Pancreas (tissue), 10 donors: ENCODE results near the gene NDUFS1. TPM values are rescaled to one million over a fixed set of nuclear protein-coding genes. Genes with fewer than 3 reads are reported as not detected.
"Not testable (repeated sequence)": the region's sequence is repeated elsewhere in the genome, so short reads cannot be mapped to it uniquely, and the experiment has no call there.

Experiments
- ATAC-seq, 4 donors: fragments of 200-7000 bp; cut with Tn5 transposase; one replicate each; pipeline versions ENCODE4 v1.8.0 to v1.9.1; 2020; ENCODE audit warnings: mild to moderate bottlenecking in 4 of 4, moderate library complexity in 4 of 4
- DNase-seq, 6 donors: peaks; one replicate each; pipeline ENCODE4 v3.0.0-alpha.2; 2020
- FAIRE-seq: peaks from 2 replicates; lab custom pipeline; 2012; peaks lifted over from hg19 to GRCh38; lab: Jason Lieb, UNC
- H3K27ac ChIP-seq, 4 donors: fragments of 200-600 bp; sonication (generic); 1 replicate in 3 of 4; 2 replicates in 1 of 4; pipeline versions ENCODE4 v1.5.0 to v1.8.0; 2020
- H3K27me3 ChIP-seq, 4 donors: fragments of 200-600 bp; one replicate each; pipeline ENCODE4 v1.8.0; 2021
- H3K36me3 ChIP-seq, 3 donors: fragments of 200-600 bp; sonication (generic) in 1 of 3; one replicate each; pipeline versions ENCODE4 v1.5.0 to v1.8.0; 2020 to 2021
- H3K4me1 ChIP-seq, 3 donors: fragments of 200-600 bp; one replicate each; pipeline ENCODE4 v1.8.0; 2021
- H3K4me3 ChIP-seq, 4 donors: fragments of 200-600 bp; sonication (generic) in 2 of 4; one replicate each; pipeline versions ENCODE4 v1.5.0 to v1.8.0; 2020 to 2021
- H3K9me3 ChIP-seq, 4 donors: fragments of 200-600 bp; one replicate each; pipeline ENCODE4 v1.8.0; 2021
- CTCF ChIP-seq, 4 donors: fragments of 200-600 bp; sonication (generic) in 3 of 4; IDR thresholded peaks; one replicate each; pipeline versions ENCODE4 v1.5.0 to v1.8.0; 2021; ENCODE audit warnings: antibody characterized with exemption in 4 of 4
- WGBS, 2 donors: extraction: QIAGEN DNeasy Blood & Tissue Kit; methylation state at CpG; one replicate each; pipeline ENCODE4 v1.1.7; 2013; 5-methylcytosine and 5-hydroxymethylcytosine counted together
- intact Hi-C, 3 donors: fragments of 100-400 bp; cut with DNase I; formaldehyde crosslinking; loops; one replicate each; pipeline versions ENCODE4 v1.11.1 to v1.14.2; 2022
- polyA plus RNA-seq, 2 donors: library from polyadenylated mRNA; stranded (reverse); fragments of 200-250 nt; gene quantifications; one replicate each; pipeline ENCODE4 v1.2.3, GENCODE V29; 2013
- total RNA-seq, 6 donors: library from RNA; stranded (reverse); fragmentation: NEBNext Ultra II Directional in 4 of 6; extraction: Animal tissue kit (Norgen Biotek cat#: 25700) in 4 of 6; gene quantifications; one replicate each; pipeline versions ENCODE4 v1.2.1 to v1.2.4, GENCODE V29; 2021 to 2023
- donor health status: healthy with polysubstance abuse.
- donor health status: DM: no; HTN: no; CAD: no; lungs with moderate emphysema.
- donor health status: DM: no; HTN: no; CAD: no.
- donor health status: control.
- donor health status: control.
- donor health status: Bipolar disorder and iron deficiency.
- donor health status: DM: yes; HTN: yes; CAD: no.
- donor health status: DM: no; HTN: no; CAD: no.
- donor health status: DM: no; HTN: no; CAD: no.
- donor health status: DM: yes; HTN: yes; CAD: no.

The NDUFS1 gene
- total and polyA plus RNA-seq, 8 donors: 7.3 to 42.1 (median 30.1) TPM

- ATAC-seq: no peak
- H3K36me3 ChIP-seq: no peaks in the 10 kb centered on the region
- H3K27me3 ChIP-seq: no peaks in the 10 kb centered on the region
- no peak for TF ChIP-seq CTCF (IDR thresholded peaks at IDR 0.05)
- H3K4me3 ChIP-seq: no peak overlapping the region
- DNase-seq: no peak
- FAIRE-seq: no peak
- 76 to 84% methylated on average over 5 of the region's 5 CpGs for WGBS, 2 donors
- no peaks in the 10 kb centered on the region for H3K9me3 ChIP-seq
- H3K27ac ChIP-seq: no peak overlapping the region
- no peaks in the 10 kb centered on the region for H3K4me1 ChIP-seq
- intact Hi-C loops: no loop called here
Observed at GRCh38 chr2:206190689-206191088, 31.4 kb upstream of the NDUFS1 start.

- intact Hi-C loops: no loop called here
- TF ChIP-seq CTCF (IDR thresholded peaks at IDR 0.05): no peak
- Histone ChIP-seq H3K9me3 (no peaks in the 10 kb centered on the region), H3K27ac (no peak overlapping the region), H3K4me3 (no peak overlapping the region), H3K36me3 (no peaks in the 10 kb centered on the region), H3K27me3 (no peaks in the 10 kb centered on the region), H3K4me1 (no peaks in the 10 kb centered on the region)
- no peak for FAIRE-seq
- ATAC-seq: no peak
- no peak for DNase-seq
- WGBS, 2 donors: 50 to 64% methylated on average over 2 of the region's 2 CpGs
Observed at GRCh38 chr2:206190111-206190510, 30.9 kb upstream of the NDUFS1 start.

GRCh38 chr2:206189691-206190090 lies 30.4 kb upstream of the NDUFS1 start:
- no peak overlapping the region for H3K4me3 ChIP-seq
- H3K36me3 ChIP-seq: no peaks in the 10 kb centered on the region
- WGBS, 2 donors: 65 to 73% methylated on average over 3 of the region's 3 CpGs
- intact Hi-C loops: no loop called here
- DNase-seq (no peak), ATAC-seq (no peak), FAIRE-seq (no peak)
- no peak for TF ChIP-seq CTCF (IDR thresholded peaks at IDR 0.05)
- no peak overlapping the region for H3K27ac ChIP-seq
- no peaks in the 10 kb centered on the region for H3K9me3 ChIP-seq
- no peaks in the 10 kb centered on the region for H3K27me3 ChIP-seq
- no peaks in the 10 kb centered on the region for H3K4me1 ChIP-seq

- FAIRE-seq, ATAC-seq, H3K36me3 ChIP-seq, H3K27ac ChIP-seq, intact Hi-C loops, H3K4me3 ChIP-seq, H3K27me3 ChIP-seq, H3K9me3 ChIP-seq, H3K4me1 ChIP-seq, DNase-seq: not testable (repeated sequence)
- WGBS, 2 donors: 79 to 86% methylated on average over 6 of the region's 6 CpGs
Observed at GRCh38 chr2:206181526-206181925, 22.3 kb upstream of the NDUFS1 start.

- no peak for TF ChIP-seq CTCF (IDR thresholded peaks at IDR 0.05)
- Histone ChIP-seq H3K4me3 (no peak overlapping the region), H3K27ac (no peak overlapping the region), H3K4me1 (no peaks in the 10 kb centered on the region), H3K36me3 (no peaks in the 10 kb centered on the region), H3K9me3 (no peaks in the 10 kb centered on the region), H3K27me3 (no peaks in the 10 kb centered on the region)
- intact Hi-C loops: no loop called here
- 73 to 74% methylated on average over 3 of the region's 3 CpGs for WGBS, 2 donors
- no peak for ATAC-seq
- no peak for DNase-seq
- no peak for FAIRE-seq
Observed at GRCh38 chr2:206176901-206177300, 17.7 kb upstream of the NDUFS1 start.
